HL-60 (cell line): ENCODE results near the gene UBE2D3.

ENCODE experiments used
- CTCF ChIP-seq: IDR thresholded peaks from one replicate; pipeline ENCODE4 v1.5.1; 2011; ENCODE audit warnings: low read length, control low read depth, inconsistent platforms; ENCODE audit not compliant: insufficient read depth
- GABPA ChIP-seq: IDR thresholded peaks from 2 replicates; pipeline ENCODE4 v1.6.1; 2012; ENCODE audit warnings: low read depth
- POLR2AphosphoS5 ChIP-seq: IDR thresholded peaks from 2 replicates; pipeline ENCODE4 v1.6.1; 2012; ENCODE audit warnings: low read depth

GRCh38 chr4:102778720-102779119 is 48.6 kb downstream of the UBE2D3 start:
- TF ChIP-seq CTCF, result no peak
- TF ChIP-seq GABPA, result no peak
- no peak for TF ChIP-seq POLR2AphosphoS5
